GM06990 (cell line): Measurements from ENCODE around the gene ITPA.
A peak's percentile ranks its signal among the peaks of the same experiment; 100 is the strongest.

Experiments
- DNase-seq: peaks from one replicate; pipeline ENCODE4 v3.0.0-alpha.2; 2011; ENCODE audit not compliant: insufficient read length; ENCODE audit errors: extremely low read depth
- H3K27me3 ChIP-seq: replicated peaks from 2 replicates; pipeline ENCODE4 v1.6.0; 2011; ENCODE audit warnings: low read length; ENCODE audit not compliant: control insufficient read depth, insufficient read depth
- H3K36me3 ChIP-seq: 2 replicates; pipeline ENCODE4 v1.5.1; 2011; ENCODE audit warnings: low read length; ENCODE audit not compliant: control insufficient read depth, insufficient read depth
- H3K4me3 ChIP-seq: replicated peaks from 2 replicates; pipeline ENCODE4 v1.5.1; 2011; ENCODE audit warnings: low read depth, mild to moderate bottlenecking, control low read depth, low read length
- CTCF ChIP-seq: IDR thresholded peaks from 2 replicates; pipeline ENCODE4 v1.5.1; 2011; ENCODE audit warnings: low read length, control low read depth, mild to moderate bottlenecking, inconsistent platforms; ENCODE audit not compliant: insufficient read depth, poor library complexity, severe bottlenecking

Gene ITPA

GRCh38 chr20:3167738-3168078 lies 41.6 kb upstream of the ITPA start:
- no peak overlapping the region for H3K4me3 ChIP-seq
- H3K27me3 ChIP-seq: peaks cover 2% of the 10 kb centered on the region
- no peaks in the 10 kb centered on the region for H3K36me3 ChIP-seq
- no peak for TF ChIP-seq CTCF
- DNase-seq: no peak

GRCh38 chr20:3168079-3168828 lies 41.0 kb upstream of the ITPA start:
- DNase-seq: no peak
- Histone ChIP-seq H3K27me3 (peaks cover 2% of the 10 kb centered on the region), H3K36me3 (no peaks in the 10 kb centered on the region), H3K4me3 (no peak overlapping the region)
- TF ChIP-seq CTCF: no peak

GRCh38 chr20:3168829-3169590 lies 40.3 kb upstream of the ITPA start:
- Histone ChIP-seq H3K27me3 (peaks cover 2% of the 10 kb centered on the region), H3K4me3 (no peak overlapping the region), H3K36me3 (no peaks in the 10 kb centered on the region)
- DNase-seq: no peak
- no peak for TF ChIP-seq CTCF

- Histone ChIP-seq H3K4me3 (no peak overlapping the region), H3K36me3 (no peaks in the 10 kb centered on the region), H3K27me3 (peaks cover 3% of the 10 kb centered on the region)
- DNase-seq: no peak
- no peak for TF ChIP-seq CTCF
These were observed 37.7 kb upstream of the ITPA start for GRCh38 chr20:3171391-3172125.

- Histone ChIP-seq H3K27me3 (peaks cover 3% of the 10 kb centered on the region), H3K36me3 (no peaks in the 10 kb centered on the region), H3K4me3 (peak overlapping the region; percentile 77)
- DNase-seq: no peak
- no peak for TF ChIP-seq CTCF
These were observed 37.0 kb upstream of the ITPA start for GRCh38 chr20:3172126-3172932.
